Effector memory CD4-positive, alpha-beta T cell (primary cell): ENCODE measurements around the gene RMDN3.

Experiments used
- DNase-seq, 3 donors: peaks; one replicate each; pipeline ENCODE4 v3.0.0-alpha.2; 2020
- H3K27ac ChIP-seq: 2 replicates; pipeline ENCODE4 v1.7.0; 2013; ENCODE audit warnings: mild to moderate bottlenecking, low read length, moderate library complexity; ENCODE audit not compliant: insufficient read depth, poor library complexity, severe bottlenecking
- H3K27me3 ChIP-seq: replicated peaks from 2 replicates; pipeline ENCODE4 v1.7.0; 2013; ENCODE audit warnings: mild to moderate bottlenecking, low read length; ENCODE audit not compliant: insufficient read depth, control insufficient read depth, poor library complexity, severe bottlenecking
- H3K36me3 ChIP-seq: 2 replicates; pipeline ENCODE4 v1.7.0; 2013; ENCODE audit warnings: mild to moderate bottlenecking, low read length, moderate library complexity; ENCODE audit not compliant: control insufficient read depth, insufficient read depth
- H3K4me1 ChIP-seq: 2 replicates; pipeline ENCODE4 v1.7.0; 2013; ENCODE audit warnings: low read length, mild to moderate bottlenecking; ENCODE audit not compliant: control insufficient read depth, insufficient read depth, poor library complexity, severe bottlenecking
- H3K4me3 ChIP-seq: 2 replicates; pipeline ENCODE4 v1.7.0; 2013; ENCODE audit warnings: low read length, low read depth, mild to moderate bottlenecking; ENCODE audit not compliant: insufficient read depth, poor library complexity, severe bottlenecking
- H3K9me3 ChIP-seq: 2 replicates; pipeline ENCODE4 v1.7.0; 2013; ENCODE audit warnings: mild to moderate bottlenecking, low read length, moderate library complexity; ENCODE audit not compliant: control insufficient read depth

The RMDN3 gene

GRCh38 chr15:40737048-40737447 is 18.0 kb downstream of the RMDN3 start:
- H3K9me3 ChIP-seq: no peaks in the 10 kb centered on the region
- no peak overlapping the region for H3K4me3 ChIP-seq
- H3K27me3 ChIP-seq: no peaks in the 10 kb centered on the region
- no peaks in the 10 kb centered on the region for H3K4me1 ChIP-seq
- H3K27ac ChIP-seq: no peak overlapping the region
- peaks cover 54% of the 10 kb centered on the region for H3K36me3 ChIP-seq
- DNase-seq: no peak

GRCh38 chr15:40736575-40736974 is 18.5 kb downstream of the RMDN3 start:
- Histone ChIP-seq H3K36me3 (peaks cover 54% of the 10 kb centered on the region), H3K4me3 (no peak overlapping the region), H3K27me3 (no peaks in the 10 kb centered on the region), H3K27ac (no peak overlapping the region), H3K9me3 (no peaks in the 10 kb centered on the region), H3K4me1 (no peaks in the 10 kb centered on the region)
- no peak for DNase-seq

GRCh38 chr15:40731034-40731433 is 24.0 kb downstream of the RMDN3 start:
- H3K27ac ChIP-seq: no peak overlapping the region
- no peak overlapping the region for H3K4me3 ChIP-seq
- H3K27me3 ChIP-seq: no peaks in the 10 kb centered on the region
- peaks cover 13% of the 10 kb centered on the region for H3K36me3 ChIP-seq
- H3K9me3 ChIP-seq: no peaks in the 10 kb centered on the region
- DNase-seq: no peak
- H3K4me1 ChIP-seq: no peaks in the 10 kb centered on the region

- Histone ChIP-seq H3K9me3 (no peaks in the 10 kb centered on the region), H3K36me3 (no peaks in the 10 kb centered on the region), H3K4me3 (no peak overlapping the region), H3K27me3 (no peaks in the 10 kb centered on the region), H3K27ac (no peak overlapping the region), H3K4me1 (no peaks in the 10 kb centered on the region)
- DNase-seq: no peak
These were observed 31.1 kb downstream of the RMDN3 start for GRCh38 chr15:40723919-40724318.

- no peaks in the 10 kb centered on the region for H3K9me3 ChIP-seq
- no peaks in the 10 kb centered on the region for H3K36me3 ChIP-seq
- H3K27ac ChIP-seq: no peak overlapping the region
- H3K27me3 ChIP-seq: no peaks in the 10 kb centered on the region
- H3K4me3 ChIP-seq: no peak overlapping the region
- no peaks in the 10 kb centered on the region for H3K4me1 ChIP-seq
- DNase-seq: no peak
These were observed 32.1 kb downstream of the RMDN3 start for GRCh38 chr15:40722934-40723333.

- no peaks in the 10 kb centered on the region for H3K36me3 ChIP-seq
- H3K9me3 ChIP-seq: no peaks in the 10 kb centered on the region
- H3K27me3 ChIP-seq: no peaks in the 10 kb centered on the region
- DNase-seq: no peak
- H3K4me1 ChIP-seq: no peaks in the 10 kb centered on the region
- H3K27ac ChIP-seq: no peak overlapping the region
- no peak overlapping the region for H3K4me3 ChIP-seq
These were observed 32.7 kb downstream of the RMDN3 start for GRCh38 chr15:40722354-40722753.

GRCh38 chr15:40721701-40722100 is 33.4 kb downstream of the RMDN3 start:
- Histone ChIP-seq H3K27me3 (no peaks in the 10 kb centered on the region), H3K9me3 (no peaks in the 10 kb centered on the region), H3K4me3 (no peak overlapping the region), H3K27ac (no peak overlapping the region), H3K36me3 (no peaks in the 10 kb centered on the region), H3K4me1 (no peaks in the 10 kb centered on the region)
- DNase-seq: no peak

- H3K36me3 ChIP-seq: no peaks in the 10 kb centered on the region
- no peaks in the 10 kb centered on the region for H3K4me1 ChIP-seq
- H3K27me3 ChIP-seq: no peaks in the 10 kb centered on the region
- DNase-seq: no peak
- H3K9me3 ChIP-seq: no peaks in the 10 kb centered on the region
- no peak overlapping the region for H3K4me3 ChIP-seq
- no peak overlapping the region for H3K27ac ChIP-seq
These were observed 38.9 kb downstream of the RMDN3 start for GRCh38 chr15:40716165-40716564.

GRCh38 chr15:40714144-40714543 is 40.9 kb downstream of the RMDN3 start:
- DNase-seq: no peak
- Histone ChIP-seq H3K9me3 (no peaks in the 10 kb centered on the region), H3K4me1 (no peaks in the 10 kb centered on the region), H3K36me3 (no peaks in the 10 kb centered on the region), H3K27me3 (no peaks in the 10 kb centered on the region), H3K27ac (no peak overlapping the region), H3K4me3 (no peak overlapping the region)

- no peak overlapping the region for H3K27ac ChIP-seq
- DNase-seq: no peak
- no peaks in the 10 kb centered on the region for H3K4me1 ChIP-seq
- H3K27me3 ChIP-seq: no peaks in the 10 kb centered on the region
- H3K4me3 ChIP-seq: no peak overlapping the region
- H3K36me3 ChIP-seq: no peaks in the 10 kb centered on the region
- no peaks in the 10 kb centered on the region for H3K9me3 ChIP-seq
These were observed 48.9 kb downstream of the RMDN3 start for GRCh38 chr15:40706121-40706520.

- no peak for DNase-seq
- no peaks in the 10 kb centered on the region for H3K9me3 ChIP-seq
- no peaks in the 10 kb centered on the region for H3K36me3 ChIP-seq
- H3K27ac ChIP-seq: no peak overlapping the region
- no peaks in the 10 kb centered on the region for H3K27me3 ChIP-seq
- H3K4me1 ChIP-seq: no peaks in the 10 kb centered on the region
- no peak overlapping the region for H3K4me3 ChIP-seq
These were observed 53.0 kb downstream of the RMDN3 start for GRCh38 chr15:40702077-40702476.
